Neural cell (in vitro differentiated cells): ENCODE data around the gene GSTA3.

Experiments
- EP300 ChIP-seq: fragments of 450-650 bp; conservative IDR thresholded peaks from 2 replicates; pipeline ENCODE4 v1.6.1; 2014; ENCODE audit warnings: antibody characterized with exemption, mild to moderate bottlenecking, moderate library complexity; ENCODE audit not compliant: poor library complexity, severe bottlenecking
- EZH2 ChIP-seq: fragments of 200-600, 300-800 bp; shearing (Covaris generic), sonication (generic); IDR thresholded peaks from 2 replicates; pipeline ENCODE4 v1.6.1; 2014; ENCODE audit warnings: antibody characterized with exemption, low read length, borderline replicate concordance, mild to moderate bottlenecking; ENCODE audit not compliant: insufficient read depth, poor library complexity, severe bottlenecking
- MXI1 ChIP-seq: fragments of 450-650 bp; conservative IDR thresholded peaks from 2 replicates; pipeline ENCODE4 v1.6.1; 2014; ENCODE audit warnings: antibody characterized with exemption, mild to moderate bottlenecking; ENCODE audit not compliant: poor library complexity, severe bottlenecking
- POLR2AphosphoS5 ChIP-seq: IDR thresholded peaks from 2 replicates; pipeline ENCODE4 v1.6.1; 2012
- RAD21 ChIP-seq: fragments of 450-650 bp; conservative IDR thresholded peaks from 2 replicates; pipeline ENCODE4 v1.6.1; 2014; ENCODE audit warnings: antibody characterized with exemption, mild to moderate bottlenecking, moderate library complexity
- SMC3 ChIP-seq: fragments of 450-650 bp; conservative IDR thresholded peaks from 2 replicates; pipeline ENCODE4 v1.6.1; 2014; ENCODE audit warnings: antibody characterized with exemption, mild to moderate bottlenecking, moderate library complexity; ENCODE audit not compliant: poor library complexity
- TAF1 ChIP-seq: IDR thresholded peaks from 2 replicates; pipeline ENCODE4 v1.6.1; 2012; ENCODE audit warnings: low read depth
- TF ChIP-seq, protein P1 (sequence below): fragments of 450-650 bp; IDR thresholded peaks from 2 replicates; pipeline ENCODE4 v1.5.1; 2014; ENCODE audit warnings: antibody characterized with exemption, mild to moderate bottlenecking, moderate library complexity; ENCODE audit not compliant: poor library complexity, severe bottlenecking
- TF ChIP-seq, protein P2 (sequence below): IDR thresholded peaks from 2 replicates; pipeline ENCODE4 v1.6.1; 2012; ENCODE audit warnings: borderline replicate concordance

DNA sequence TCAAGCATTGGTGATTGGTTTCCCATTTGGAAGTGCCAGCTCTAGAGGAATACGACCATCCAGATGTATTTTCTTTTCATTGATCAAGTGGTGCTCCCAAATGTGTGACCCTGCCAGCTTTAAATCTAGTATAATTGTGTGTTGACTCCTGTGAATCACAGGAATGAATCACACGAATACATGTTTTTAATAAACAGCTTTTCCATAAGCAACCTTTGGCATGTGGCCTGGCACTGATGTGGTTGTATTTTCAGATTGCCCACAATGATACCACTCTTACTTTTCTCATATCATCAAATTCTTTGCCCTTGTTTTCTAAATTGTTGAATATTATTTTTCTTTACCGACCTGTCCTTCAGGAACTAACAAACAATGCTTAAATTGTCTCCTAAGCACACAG lies 367 bp downstream of the GSTA3 start:
- TF ChIP-seq, protein P1, sequence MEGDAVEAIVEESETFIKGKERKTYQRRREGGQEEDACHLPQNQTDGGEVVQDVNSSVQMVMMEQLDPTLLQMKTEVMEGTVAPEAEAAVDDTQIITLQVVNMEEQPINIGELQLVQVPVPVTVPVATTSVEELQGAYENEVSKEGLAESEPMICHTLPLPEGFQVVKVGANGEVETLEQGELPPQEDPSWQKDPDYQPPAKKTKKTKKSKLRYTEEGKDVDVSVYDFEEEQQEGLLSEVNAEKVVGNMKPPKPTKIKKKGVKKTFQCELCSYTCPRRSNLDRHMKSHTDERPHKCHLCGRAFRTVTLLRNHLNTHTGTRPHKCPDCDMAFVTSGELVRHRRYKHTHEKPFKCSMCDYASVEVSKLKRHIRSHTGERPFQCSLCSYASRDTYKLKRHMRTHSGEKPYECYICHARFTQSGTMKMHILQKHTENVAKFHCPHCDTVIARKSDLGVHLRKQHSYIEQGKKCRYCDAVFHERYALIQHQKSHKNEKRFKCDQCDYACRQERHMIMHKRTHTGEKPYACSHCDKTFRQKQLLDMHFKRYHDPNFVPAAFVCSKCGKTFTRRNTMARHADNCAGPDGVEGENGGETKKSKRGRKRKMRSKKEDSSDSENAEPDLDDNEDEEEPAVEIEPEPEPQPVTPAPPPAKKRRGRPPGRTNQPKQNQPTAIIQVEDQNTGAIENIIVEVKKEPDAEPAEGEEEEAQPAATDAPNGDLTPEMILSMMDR = no peak
- TF ChIP-seq EZH2 (no peak), SMC3 (no peak), POLR2AphosphoS5 (no peak), TAF1 (no peak), RAD21 (no peak), EP300 (no peak), MXI1 (no peak)
- TF ChIP-seq, protein P2, sequence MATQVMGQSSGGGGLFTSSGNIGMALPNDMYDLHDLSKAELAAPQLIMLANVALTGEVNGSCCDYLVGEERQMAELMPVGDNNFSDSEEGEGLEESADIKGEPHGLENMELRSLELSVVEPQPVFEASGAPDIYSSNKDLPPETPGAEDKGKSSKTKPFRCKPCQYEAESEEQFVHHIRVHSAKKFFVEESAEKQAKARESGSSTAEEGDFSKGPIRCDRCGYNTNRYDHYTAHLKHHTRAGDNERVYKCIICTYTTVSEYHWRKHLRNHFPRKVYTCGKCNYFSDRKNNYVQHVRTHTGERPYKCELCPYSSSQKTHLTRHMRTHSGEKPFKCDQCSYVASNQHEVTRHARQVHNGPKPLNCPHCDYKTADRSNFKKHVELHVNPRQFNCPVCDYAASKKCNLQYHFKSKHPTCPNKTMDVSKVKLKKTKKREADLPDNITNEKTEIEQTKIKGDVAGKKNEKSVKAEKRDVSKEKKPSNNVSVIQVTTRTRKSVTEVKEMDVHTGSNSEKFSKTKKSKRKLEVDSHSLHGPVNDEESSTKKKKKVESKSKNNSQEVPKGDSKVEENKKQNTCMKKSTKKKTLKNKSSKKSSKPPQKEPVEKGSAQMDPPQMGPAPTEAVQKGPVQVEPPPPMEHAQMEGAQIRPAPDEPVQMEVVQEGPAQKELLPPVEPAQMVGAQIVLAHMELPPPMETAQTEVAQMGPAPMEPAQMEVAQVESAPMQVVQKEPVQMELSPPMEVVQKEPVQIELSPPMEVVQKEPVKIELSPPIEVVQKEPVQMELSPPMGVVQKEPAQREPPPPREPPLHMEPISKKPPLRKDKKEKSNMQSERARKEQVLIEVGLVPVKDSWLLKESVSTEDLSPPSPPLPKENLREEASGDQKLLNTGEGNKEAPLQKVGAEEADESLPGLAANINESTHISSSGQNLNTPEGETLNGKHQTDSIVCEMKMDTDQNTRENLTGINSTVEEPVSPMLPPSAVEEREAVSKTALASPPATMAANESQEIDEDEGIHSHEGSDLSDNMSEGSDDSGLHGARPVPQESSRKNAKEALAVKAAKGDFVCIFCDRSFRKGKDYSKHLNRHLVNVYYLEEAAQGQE = no peak
